Measurements from ENCODE around the gene GPX6.

DNA sequence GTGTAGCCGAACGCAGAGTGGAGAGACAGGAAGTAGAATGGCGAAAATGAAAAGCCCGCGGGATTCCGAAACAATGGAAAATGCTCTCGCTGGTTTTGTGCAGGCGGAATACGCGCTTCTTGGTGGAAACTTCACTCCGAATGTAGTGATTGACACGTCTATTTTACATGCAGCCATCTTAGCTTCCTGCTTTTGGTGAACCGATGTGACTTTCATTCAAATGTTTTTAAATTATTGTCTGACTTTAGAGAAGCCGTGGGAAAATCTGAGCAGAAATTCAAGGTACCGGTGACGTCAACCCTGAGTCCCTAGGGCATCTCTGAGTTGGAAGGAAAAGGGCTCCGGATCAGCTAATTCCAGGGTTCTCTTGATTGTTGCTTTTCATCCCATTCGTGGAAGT is 21.5 kb upstream of the GPX6 start:
- TF ChIP-seq, protein P1, sequence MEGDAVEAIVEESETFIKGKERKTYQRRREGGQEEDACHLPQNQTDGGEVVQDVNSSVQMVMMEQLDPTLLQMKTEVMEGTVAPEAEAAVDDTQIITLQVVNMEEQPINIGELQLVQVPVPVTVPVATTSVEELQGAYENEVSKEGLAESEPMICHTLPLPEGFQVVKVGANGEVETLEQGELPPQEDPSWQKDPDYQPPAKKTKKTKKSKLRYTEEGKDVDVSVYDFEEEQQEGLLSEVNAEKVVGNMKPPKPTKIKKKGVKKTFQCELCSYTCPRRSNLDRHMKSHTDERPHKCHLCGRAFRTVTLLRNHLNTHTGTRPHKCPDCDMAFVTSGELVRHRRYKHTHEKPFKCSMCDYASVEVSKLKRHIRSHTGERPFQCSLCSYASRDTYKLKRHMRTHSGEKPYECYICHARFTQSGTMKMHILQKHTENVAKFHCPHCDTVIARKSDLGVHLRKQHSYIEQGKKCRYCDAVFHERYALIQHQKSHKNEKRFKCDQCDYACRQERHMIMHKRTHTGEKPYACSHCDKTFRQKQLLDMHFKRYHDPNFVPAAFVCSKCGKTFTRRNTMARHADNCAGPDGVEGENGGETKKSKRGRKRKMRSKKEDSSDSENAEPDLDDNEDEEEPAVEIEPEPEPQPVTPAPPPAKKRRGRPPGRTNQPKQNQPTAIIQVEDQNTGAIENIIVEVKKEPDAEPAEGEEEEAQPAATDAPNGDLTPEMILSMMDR (IDR thresholded peaks at IDR 0.05): no peak
- TF ChIP-seq POLR2A (IDR thresholded peaks at IDR 0.05): no peak
